Activated CD4-positive, alpha-beta T cell treated with anti-CD3 and anti-CD28 coated beads for 36 hours (primary cell): ENCODE measurements around the gene ST6GALNAC1. TPM values are rescaled to one million over a fixed set of nuclear protein-coding genes. Genes with fewer than 3 reads are reported as not detected.

ENCODE experiments used
- ATAC-seq: fragments of 200-7000 bp; cut with Tn5 transposase; one replicate; pipeline ENCODE4 v1.10.0; 2021; ENCODE audit warnings: mild to moderate bottlenecking, moderate library complexity
- CTCF ChIA-PET: fragments of 350-600 bp; sonication (Branson Sonifier 250); formaldehyde crosslinking; loops from one replicate; lab custom pipeline; 2021; ENCODE audit warnings: antibody characterized with exemption; lab: Charles Lee
- POLR2A ChIA-PET: fragments of 350-600 bp; sonication (Branson Sonifier 250); formaldehyde crosslinking; loops from one replicate; lab custom pipeline; 2021; ENCODE audit warnings: antibody characterized with exemption, inconsistent platforms; lab: Charles Lee
- DNase-seq: peaks from one replicate; pipeline ENCODE4 v3.0.0-alpha.2; 2020
- H3K27ac Mint-ChIP-seq: one replicate; pipeline ENCODE4 v1.8.0; 2021; ENCODE audit warnings: mixed read lengths
- H3K27me3 Mint-ChIP-seq: one replicate; pipeline ENCODE4 v1.8.0; 2021; ENCODE audit warnings: mixed read lengths
- H3K36me3 Mint-ChIP-seq: one replicate; pipeline ENCODE4 v1.8.0; 2021; ENCODE audit warnings: low read depth, mixed read lengths
- H3K4me1 Mint-ChIP-seq: one replicate; pipeline ENCODE4 v1.8.0; 2021; ENCODE audit warnings: mixed read lengths
- H3K4me3 Mint-ChIP-seq: one replicate; pipeline ENCODE4 v1.8.0; 2021; ENCODE audit warnings: mild to moderate bottlenecking, moderate library complexity, mixed read lengths
- H3K9me3 Mint-ChIP-seq: one replicate; pipeline ENCODE4 v1.8.0; 2021; ENCODE audit warnings: low read depth, mixed read lengths
- intact Hi-C, 2 experiments: fragments of 100-400 bp; cut with DNase I in 1 of 2; cut with micrococcal nuclease in 1 of 2; formaldehyde crosslinking; loops; one replicate each; pipeline versions ENCODE4 v1.14.2 to v1.15.1; 2022 to 2024; cut with DNase I, micrococcal nuclease
- total RNA-seq, 2 experiments: library from RNA; stranded (reverse); gene quantifications; one replicate each; pipeline ENCODE4 v1.2.3, GENCODE V29; 2021

ST6GALNAC1 gene
- total RNA-seq, 2 experiments from 2014 or later: 0.88 to 0.89 TPM

GRCh38 chr17:76577876-76578275 lies 65.7 kb downstream of the ST6GALNAC1 start:
- no peak overlapping the region for H3K27ac Mint-ChIP-seq
- intact Hi-C loops: no loop called here
- DNase-seq (no peak), ATAC-seq (no peak)
- CTCF ChIA-PET: interaction anchor here (1.2 to 1.5 kb wide), 3 partner anchors 10 to 46 kb away, joined by 3 to 4 read pairs (median 3); no protein-coding TSS in a partner anchor
- no peak overlapping the region for H3K4me3 Mint-ChIP-seq
- H3K27me3 Mint-ChIP-seq: peaks cover 2% of the 10 kb centered on the region
- peaks cover 6% of the 10 kb centered on the region for H3K4me1 Mint-ChIP-seq
- no peaks in the 10 kb centered on the region for H3K9me3 Mint-ChIP-seq
- POLR2A ChIA-PET: no interaction called here
- H3K36me3 Mint-ChIP-seq: no peaks in the 10 kb centered on the region

GRCh38 chr17:76576189-76576588 lies 67.4 kb downstream of the ST6GALNAC1 start:
- Mint-ChIP-seq H3K4me1 (peaks cover 6% of the 10 kb centered on the region), H3K36me3 (no peaks in the 10 kb centered on the region), H3K4me3 (no peak overlapping the region), H3K27me3 (no peaks in the 10 kb centered on the region), H3K27ac (no peak overlapping the region), H3K9me3 (no peaks in the 10 kb centered on the region)
- CTCF ChIA-PET: interaction anchor here (0.6 to 0.9 kb wide), 2 partner anchors 13 to 105 kb away, joined by 3 read pairs; no protein-coding TSS in a partner anchor
- ATAC-seq (no peak), DNase-seq (no peak)
- POLR2A ChIA-PET: no interaction called here
- intact Hi-C loops: no loop called here

GRCh38 chr17:76575570-76575969 lies 68.0 kb downstream of the ST6GALNAC1 start:
- POLR2A ChIA-PET: no interaction called here
- intact Hi-C loops: no loop called here

More at GRCh38 chr17:76575570-76575969, 68.0 kb downstream of the ST6GALNAC1 start:
- Mint-ChIP-seq H3K4me1 (peaks cover 6% of the 10 kb centered on the region), H3K27ac (no peak overlapping the region), H3K4me3 (no peak overlapping the region), H3K9me3 (no peaks in the 10 kb centered on the region), H3K27me3 (no peaks in the 10 kb centered on the region), H3K36me3 (no peaks in the 10 kb centered on the region)
- CTCF ChIA-PET: interaction anchor here (0.9 kb wide), 1 partner anchor 106 kb away, joined by 3 read pairs; no protein-coding TSS in a partner anchor
- ATAC-seq (no peak), DNase-seq (no peak)

Other genes starting within 250 kb of the ST6GALNAC1 start
- 10 to 100 TPM; 28.1 to 30.7 TPM for gene UBE2O, start 190.6 kb downstream of the ST6GALNAC1 start, total RNA-seq
- gene AANAT, start 176.2 kb downstream of the ST6GALNAC1 start, total RNA-seq: under 1 TPM in 1 of 2 experiments, not detected in 1; 0.16 TPM
- 10 to 100 TPM; 23.9 to 28.4 TPM for gene RHBDF2, start 142.3 kb downstream of the ST6GALNAC1 start, total RNA-seq
- not detected for gene CYGB, start 106.0 kb downstream of the ST6GALNAC1 start, total RNA-seq
- not detected for gene PRCD, start 103.7 kb downstream of the ST6GALNAC1 start, total RNA-seq
- gene ST6GALNAC2, start 57.9 kb downstream of the ST6GALNAC1 start, total RNA-seq: under 1 TPM in 1 of 2 experiments, not detected in 1; 0.32 TPM
- gene MXRA7, start 67.2 kb upstream of the ST6GALNAC1 start, total RNA-seq: 10 to 100 TPM; 18.4 to 20.2 TPM
- gene JMJD6, start 82.8 kb upstream of the ST6GALNAC1 start, total RNA-seq: 10 to 100 TPM; 51.3 to 65.5 TPM
- gene METTL23, start 83.1 kb upstream of the ST6GALNAC1 start, total RNA-seq: 10 to 100 TPM; 18.9 to 25.3 TPM
- gene SRSF2, start 93.6 kb upstream of the ST6GALNAC1 start, total RNA-seq: 100 to 1,000 TPM; 335 to 340 TPM
- 10 to 100 TPM; 10.3 to 15.1 TPM for gene MFSD11, start 94.4 kb upstream of the ST6GALNAC1 start, total RNA-seq
- gene MGAT5B, start 224.6 kb upstream of the ST6GALNAC1 start, total RNA-seq: not detected